HG03097 (cell line): ENCODE measurements around the gene MTG1.
"Not testable (repeated sequence)": the region's sequence is repeated elsewhere in the genome, so short reads cannot be mapped to it uniquely, and the experiment has no call there.

Experiments
- ATAC-seq: cut with Tn5 transposase; IDR thresholded peaks from one replicate; pipeline ENCODE4 v1.9.1; 2021; ENCODE audit not compliant: unreplicated experiment, low FRiP score

The MTG1 gene

DNA sequence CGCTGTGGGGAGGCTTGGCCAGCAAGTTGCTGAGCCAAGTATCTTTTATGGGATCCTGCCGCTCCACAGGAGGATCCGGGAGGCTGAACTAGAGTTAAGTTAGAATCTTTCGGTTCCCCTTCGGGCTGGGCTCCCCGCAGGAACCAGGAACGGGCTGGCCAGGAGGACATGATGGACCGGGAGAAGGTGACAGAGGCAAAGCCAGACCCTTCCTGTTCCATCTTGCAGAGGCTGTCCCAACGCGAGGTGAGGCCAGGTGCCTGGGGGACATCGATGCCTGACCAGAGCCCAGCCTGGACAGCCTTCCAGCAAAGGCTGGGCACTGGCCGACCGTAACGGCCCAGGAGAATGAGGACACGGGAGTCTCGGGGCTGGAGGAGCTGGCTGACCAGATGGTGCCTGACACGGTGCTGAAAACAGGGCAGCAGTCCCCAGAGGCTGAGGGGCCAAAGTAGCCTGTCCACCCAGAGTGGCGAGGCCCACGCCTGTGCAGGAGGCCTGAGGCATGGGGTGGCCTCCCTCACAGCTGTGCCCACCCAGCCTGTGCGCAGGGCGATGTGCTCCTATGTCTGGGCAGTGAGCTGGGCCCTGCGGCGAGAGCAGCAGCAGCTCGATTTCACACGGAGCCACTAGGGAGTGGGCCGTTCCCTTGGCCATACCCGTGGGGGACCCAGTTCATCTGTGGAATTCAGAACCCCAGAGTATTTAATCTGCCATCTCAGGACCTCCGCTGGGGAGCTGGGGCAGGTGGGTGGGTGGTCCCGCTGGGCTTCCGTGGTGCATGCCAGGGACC, 16.7 kb upstream of the MTG1 start:
- no peak for ATAC-seq

DNA sequence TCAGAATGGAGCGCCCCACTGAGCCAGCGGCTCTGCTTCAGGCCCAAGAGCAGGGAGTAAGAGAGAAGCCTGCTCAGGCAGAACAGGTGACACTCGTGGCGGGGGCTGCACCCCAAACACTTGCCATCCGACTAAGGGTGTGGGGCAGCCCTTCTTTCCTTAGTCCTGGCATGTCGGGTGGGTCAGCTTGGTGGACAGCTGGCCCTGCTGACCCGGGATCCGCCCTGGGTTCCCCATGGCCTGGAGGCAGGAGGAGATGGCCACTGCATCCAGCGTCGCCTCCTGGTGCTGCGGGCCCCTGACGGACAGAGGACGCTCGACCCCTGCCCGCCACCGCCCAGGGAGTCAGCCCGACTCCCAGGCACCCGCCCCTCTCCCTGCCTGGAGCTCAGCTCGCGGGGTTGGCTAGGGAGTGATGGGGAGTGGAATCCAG, 16.1 kb upstream of the MTG1 start:
- no peak for ATAC-seq

DNA sequence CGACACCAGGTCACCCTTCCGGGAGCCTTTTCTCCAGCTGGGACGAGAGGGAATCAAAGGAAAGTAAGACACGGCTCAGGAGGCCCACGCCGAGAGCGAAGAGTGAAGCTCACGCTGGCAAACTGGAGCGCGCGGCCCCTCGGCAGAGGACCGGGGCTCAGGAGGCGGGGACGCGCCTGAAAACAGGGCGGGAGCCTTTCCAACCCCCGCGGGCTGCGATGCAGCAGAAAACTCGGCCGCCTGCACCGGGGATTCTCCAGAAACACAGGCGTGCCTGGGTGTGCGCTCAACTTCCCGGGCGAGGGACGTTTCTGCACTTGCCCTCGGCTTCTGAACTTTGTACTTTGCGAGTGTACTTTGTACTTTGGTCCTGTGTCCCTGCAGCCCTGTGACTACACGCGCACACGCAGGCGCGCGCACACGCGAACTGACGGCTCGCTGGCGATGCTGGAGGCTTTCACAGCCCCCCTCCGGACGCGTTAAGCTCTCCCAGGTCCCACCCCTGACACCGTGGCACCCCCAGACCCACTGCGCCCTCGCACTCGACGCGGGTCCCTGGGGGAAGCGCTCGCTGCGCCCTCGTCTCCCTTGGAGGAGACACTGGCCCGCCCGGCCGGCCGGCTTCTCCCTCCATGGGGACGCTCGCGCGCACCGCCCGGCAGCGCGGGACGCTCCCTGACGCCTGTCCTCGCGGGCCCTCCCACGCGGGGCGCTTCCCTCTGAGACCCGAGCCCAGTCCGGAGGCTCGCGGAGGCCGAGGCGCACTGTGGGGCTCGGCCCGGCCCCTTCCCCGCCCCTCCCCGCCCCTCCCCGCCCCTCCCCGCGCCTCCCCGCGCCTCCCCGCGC, 15.5 kb upstream of the MTG1 start:
- ATAC-seq: peak; percentile 34

DNA sequence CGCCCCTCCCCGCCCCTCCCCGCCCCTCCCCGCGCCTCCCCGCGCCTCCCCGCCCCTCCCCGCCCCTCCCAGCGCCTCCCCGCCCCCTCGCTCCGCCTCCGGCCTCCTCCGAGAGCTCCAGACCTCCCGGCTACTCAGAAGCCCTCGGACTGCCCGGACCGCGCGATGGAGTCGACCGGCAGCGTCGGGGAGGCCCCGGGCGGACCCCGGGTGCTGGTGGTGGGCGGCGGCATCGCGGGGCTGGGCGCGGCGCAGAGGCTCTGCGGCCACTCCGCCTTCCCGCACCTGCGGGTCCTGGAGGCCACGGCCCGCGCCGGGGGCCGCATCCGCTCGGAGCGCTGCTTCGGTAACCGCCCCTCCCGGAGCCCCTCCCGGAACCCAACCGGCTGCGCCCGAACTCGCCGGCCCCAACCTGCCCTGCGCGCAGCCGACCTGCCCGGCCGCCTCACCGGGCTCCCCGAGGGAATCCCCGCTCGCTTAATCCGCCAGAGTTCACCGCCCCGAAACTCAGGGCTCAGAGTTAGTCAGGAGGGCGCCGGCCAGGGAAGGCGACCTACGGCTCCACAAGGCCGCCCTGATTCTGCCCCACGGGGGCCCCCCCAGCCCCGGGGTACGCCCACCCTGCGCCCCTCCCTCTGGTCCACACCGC, 14.7 kb upstream of the MTG1 start, which contains the start of gene PAOX:
PAOX (plus strand) TSS at position 111 of the 649 bp plus-strand sequence; CDS start at position 166, 55 bp downstream.
- ATAC-seq: peak; percentile 51

DNA sequence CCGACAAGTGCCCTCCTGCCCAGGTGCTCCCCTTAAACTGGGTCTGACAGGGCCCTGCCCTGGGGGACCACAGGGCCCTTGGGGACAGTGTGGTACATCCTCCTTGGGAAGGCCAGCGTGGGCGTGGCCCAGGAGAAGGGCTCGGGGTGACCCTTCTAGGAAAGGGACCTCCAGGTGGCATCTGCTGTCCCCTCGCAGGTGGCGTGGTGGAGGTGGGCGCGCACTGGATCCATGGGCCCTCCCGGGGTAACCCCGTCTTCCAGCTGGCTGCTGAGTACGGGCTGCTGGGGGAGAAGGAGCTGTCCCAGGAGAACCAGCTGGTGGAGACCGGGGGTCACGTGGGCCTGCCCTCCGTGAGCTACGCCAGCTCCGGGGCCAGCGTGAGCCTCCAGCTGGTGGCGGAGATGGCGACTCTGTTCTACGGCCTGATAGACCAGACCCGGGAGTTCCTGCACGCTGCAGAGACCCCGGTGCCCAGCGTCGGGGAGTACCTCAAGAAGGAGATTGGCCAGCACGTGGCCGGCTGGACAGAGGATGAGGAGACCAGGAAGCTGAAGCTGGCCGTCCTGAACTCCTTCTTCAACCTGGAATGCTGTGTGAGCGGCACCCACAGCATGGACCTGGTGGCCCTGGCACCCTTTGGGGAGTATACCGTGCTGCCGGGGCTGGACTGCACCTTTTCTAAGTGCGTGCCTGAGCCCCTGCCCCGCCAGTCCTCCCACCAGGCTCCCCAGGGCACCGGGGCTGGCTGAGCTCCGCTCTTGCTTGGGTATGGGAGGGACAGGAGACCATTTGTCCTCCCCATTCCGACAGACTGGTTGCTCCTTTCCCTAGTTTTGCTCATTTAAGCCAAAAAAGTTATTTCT, 13.9 kb upstream of the MTG1 start:
- ATAC-seq: peak; percentile 14

DNA sequence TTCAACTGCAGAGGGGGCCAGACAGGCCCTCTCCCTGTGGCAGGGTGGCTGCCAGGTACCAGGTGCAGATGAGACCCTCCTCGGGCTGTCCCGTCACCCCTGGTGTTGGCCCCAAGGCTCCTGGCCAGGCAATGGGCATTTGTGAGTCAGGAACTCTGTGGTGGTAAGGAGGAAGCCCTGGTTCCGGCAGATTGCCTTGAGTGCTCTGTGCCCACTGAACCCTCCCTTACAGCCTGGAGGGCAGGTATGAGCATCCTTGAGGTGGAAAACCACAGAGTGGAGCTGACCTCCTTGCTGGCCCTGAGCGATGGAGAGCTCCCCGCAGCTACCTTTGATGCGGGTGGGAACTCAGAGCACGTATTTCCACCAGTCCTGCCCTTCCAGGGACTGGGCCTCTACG, 12.9 kb upstream of the MTG1 start:
- no peak for ATAC-seq

DNA sequence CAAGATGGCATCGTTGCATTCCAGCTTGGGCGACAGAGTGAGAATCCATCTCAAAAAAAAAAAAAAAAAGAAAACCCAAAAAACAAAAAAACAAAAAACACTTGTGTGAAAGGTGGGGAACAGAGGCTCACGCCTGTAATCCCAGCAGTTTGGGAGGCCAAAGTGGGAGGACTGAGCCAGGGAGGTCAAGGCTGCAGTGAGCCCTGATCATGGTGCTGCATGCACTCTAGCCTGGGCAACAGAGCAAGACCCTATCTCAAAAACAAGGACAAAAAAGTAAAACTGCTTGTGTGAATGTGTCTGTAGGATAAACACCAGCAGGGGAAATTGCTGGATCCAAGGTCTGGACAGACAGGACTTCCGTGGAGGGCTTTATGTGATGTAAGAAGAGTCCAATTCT, 10.4 kb upstream of the MTG1 start:
- no peak for ATAC-seq

DNA sequence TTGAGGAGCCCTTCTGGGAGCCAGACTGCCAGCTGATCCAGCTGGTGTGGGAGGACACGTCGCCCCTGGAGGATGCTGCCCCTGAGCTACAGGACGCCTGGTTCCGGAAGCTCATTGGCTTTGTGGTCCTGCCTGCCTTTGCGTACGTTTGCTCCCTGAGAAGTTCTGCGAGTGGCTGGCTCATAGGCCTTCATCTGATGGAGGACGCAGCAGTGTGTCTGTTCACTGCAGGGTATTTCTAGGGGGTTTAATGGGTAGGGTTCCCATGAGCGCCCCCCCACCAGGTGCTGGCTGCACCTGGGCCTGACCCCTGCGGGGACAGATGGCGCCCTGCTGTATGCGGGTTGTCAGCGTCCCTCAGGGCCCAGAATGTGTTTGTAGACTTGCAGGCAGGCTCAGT, 9.9 kb upstream of the MTG1 start:
- no peak for ATAC-seq

DNA sequence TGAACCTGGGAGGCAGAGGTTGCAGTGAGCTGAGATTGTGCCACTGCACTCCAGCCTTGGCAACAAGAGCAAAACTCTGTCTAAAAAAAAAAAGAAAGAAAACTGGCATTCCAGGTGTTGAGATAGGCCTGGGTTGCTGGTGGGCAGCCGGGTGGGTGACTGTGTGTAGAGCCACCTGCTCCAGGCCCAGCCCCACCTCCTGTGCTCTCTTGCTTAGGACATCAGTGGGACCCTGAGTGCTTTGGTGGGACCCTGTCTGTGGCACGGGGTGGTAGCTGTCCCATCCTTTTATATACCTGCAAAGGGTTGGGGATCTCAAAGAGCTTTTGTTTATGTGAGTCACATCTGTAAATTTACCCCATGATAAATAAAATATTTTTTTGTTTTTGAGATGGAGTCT, 8.7 kb upstream of the MTG1 start:
- no peak for ATAC-seq

DNA sequence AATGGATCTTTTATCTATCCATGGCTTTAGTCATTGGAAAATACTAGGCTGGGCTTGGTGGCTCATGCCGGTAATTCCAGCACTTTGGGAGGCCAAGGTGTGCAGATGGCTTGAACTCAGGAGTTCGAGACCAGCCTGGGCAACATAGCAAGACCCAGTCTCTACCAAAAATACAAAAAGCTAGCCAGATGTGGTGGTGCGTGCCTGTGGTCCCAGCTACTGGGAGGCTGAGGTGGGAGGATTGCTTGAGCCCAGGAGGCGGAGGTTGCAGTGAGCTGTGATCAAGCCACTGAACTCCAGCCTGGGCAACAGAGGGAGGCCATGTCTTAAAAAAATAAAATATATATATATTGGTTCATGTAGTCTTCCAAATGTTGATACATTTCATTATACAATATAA, 7.0 kb upstream of the MTG1 start:
- not testable (repeated sequence) for ATAC-seq

DNA sequence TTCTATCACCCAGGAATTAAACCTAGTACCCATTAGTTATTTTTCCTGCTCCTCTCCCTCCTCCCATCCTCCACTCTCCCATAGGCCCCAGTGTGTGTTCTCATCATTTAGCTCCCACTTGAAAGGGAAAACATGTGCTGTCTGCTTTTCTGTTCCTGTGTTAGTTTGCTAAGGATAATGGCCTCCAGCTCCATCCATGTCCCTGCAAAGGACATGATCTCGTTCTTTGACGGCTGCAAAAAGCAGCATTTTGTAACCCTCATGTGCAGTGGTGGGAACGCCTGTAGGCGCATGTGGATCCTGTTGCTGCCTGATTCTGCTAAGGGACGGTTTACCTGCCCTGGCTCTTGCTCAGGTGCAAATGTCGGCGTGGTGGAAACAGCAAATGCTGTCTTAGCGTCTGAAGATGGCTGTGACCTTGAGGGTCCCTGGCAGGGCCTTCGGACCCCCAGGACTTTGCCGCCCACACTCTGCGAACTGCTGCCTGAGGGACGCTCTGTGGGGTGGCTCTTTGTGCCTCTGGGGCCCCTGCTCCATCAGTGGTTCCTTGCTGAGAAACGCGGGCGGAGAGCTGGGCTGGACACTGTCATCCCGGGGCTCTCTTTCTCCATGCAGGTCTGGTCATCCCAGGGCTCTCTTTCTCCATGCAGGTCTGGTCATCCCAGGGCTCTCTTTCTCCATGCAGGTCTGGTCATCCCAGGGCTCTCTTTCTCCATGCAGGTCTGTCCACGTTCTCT, 5.6 kb upstream of the MTG1 start:
- no peak for ATAC-seq

DNA sequence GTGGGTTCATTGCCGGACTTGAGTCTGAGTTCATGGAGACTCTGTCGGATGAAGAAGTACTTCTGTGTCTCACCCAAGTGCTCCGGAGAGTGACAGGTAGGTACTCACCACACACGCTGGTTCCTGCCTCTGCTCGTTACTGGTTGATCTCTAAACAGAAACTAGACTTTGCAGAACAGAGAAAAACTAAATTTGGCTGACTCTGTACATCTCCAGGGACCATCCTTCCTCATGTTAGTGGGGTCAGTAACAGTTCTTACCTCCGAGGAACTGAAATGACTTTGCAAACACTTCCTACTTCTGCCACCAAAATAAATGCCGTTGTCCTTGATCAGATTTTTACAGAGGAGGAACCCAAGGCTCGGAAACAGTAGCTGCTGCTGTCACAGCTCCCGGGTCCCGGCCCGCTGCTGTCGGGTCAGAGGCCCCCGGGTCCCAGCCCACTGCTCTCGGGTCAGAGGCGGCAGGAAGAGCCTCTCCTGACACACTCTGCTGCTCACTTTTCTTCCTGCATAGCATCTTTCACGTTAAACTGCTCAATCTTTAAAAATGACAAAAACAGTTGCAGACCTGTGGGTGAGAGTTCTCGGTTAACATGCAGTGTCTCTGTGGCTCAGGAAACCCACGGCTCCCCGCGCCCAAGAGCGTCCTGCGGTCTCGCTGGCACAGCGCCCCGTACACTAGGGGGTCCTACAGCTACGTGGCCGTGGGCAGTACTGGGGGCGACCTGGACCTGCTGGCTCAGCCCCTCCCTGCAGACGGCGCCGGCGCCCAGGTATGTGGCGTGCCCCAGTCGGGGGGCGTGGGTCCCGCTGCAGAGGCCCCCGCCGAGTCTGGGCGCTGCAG, 4.8 kb upstream of the MTG1 start:
- peak; percentile 75 for ATAC-seq

DNA sequence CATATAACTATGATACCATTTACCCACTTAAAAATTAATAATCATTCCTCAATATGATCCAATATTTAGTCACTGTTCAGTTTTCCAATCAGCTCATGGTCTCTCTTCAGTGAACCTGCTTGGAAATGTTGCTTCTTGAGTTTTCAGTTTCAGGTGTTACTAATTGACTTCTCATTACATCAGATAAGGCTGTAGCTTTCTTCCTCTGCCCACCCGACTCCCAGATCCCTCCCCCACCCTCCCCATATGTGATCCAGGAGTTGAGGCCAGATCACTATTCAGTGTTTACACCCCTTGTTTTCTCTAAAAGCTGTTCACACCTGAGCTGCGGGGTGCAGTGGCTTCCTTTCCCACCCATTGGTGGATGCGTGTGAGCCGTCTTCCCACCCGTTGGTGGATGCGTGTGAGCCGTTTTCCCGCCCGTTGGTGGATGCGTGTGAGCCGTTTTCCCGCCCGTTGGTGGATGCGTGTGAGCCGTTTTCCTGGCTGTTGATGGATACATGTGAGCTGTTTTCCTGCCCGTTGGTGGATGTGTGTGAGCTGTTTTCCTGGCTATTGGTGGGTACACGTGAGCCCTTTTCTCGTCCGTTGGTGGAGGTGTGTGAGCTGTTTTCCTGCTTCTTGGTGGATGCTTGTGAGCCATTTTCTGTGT, 3.2 kb upstream of the MTG1 start:
- no peak for ATAC-seq

DNA sequence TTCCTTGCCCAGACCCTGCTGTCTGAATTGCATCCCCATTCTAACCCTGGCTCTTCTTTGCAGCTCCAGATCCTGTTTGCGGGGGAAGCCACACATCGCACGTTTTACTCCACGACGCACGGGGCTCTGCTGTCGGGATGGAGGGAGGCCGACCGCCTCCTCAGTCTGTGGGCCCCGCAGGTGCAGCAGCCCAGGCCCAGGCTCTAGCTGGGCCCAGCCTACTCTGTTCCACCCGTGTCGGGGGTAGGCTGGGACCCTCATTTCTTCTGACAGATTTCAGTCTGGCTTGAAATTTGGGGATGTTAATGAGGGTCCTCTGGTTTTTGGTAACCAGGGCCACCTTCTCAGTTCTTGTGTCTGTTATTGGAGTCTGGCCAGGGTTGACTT, 2.7 kb upstream of the MTG1 start:
- no peak for ATAC-seq

DNA sequence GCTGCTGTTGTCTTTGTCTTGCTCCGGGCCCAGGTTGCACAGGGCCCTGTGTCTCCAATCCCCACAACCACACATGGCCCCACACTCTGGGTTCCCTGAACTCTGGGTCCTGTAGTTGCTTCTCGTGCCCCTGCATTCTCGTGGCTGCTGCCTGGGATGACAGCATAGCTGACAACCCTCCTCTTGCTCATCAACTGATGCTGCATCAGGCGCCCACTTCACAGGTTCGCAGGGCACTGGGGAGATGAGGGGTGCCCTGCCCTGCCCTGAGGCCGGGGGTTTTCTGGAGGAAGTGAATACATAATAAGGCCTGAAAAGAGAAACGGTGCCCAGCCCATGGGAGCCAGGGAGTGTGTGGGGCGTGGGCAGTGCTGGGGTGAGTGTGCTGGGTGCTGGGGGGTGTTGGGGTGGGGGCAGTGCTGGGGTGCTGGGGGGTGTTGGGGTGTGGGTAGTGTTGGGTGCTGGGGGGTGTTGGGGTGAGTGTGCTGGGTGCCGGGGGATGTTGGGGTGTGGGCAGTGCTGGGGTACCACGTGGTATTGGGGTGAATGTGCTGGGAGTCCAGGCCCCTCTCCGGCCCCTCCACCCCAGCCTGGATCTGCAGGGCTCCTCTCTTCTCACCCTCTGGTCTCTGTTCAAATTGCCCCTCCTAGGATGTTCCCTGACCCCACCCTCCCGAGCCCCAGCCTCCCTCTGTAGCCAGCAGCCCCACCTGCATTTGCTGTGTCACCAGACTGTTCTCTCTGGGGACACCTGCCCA, 2.0 kb upstream of the MTG1 start:
- ATAC-seq: no peak

DNA sequence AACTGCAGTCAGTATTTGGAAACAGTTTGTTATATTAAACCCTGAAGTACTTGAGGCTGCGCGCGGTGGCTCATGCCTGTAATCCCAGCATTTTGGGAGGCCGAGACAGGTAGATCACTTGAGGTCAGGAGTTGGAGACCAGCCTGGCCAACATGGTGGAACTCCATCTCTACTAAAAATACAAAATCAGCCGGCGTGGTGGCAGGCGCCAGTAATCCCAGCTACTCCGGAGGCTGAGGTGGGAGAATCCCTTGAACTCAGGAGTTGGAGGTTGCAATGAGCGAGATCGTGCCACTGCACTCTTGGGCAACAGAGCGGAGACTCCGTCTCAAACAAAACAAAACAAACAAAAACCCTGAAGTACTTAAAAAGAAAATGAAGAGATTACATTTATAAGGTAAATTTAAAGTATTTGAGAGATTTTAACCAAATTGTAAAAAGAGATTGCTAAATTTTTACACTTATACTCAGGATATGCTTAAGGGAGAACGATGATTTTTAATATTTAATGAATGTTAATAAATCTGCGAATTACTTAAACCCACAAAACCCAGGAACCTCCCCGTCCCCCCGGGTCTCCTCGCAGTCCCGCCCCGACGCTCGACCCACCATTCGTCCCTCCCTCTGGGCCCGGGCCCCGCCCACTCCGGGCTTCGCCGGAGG, 425 bp upstream of the MTG1 start:
- no peak for ATAC-seq

DNA sequence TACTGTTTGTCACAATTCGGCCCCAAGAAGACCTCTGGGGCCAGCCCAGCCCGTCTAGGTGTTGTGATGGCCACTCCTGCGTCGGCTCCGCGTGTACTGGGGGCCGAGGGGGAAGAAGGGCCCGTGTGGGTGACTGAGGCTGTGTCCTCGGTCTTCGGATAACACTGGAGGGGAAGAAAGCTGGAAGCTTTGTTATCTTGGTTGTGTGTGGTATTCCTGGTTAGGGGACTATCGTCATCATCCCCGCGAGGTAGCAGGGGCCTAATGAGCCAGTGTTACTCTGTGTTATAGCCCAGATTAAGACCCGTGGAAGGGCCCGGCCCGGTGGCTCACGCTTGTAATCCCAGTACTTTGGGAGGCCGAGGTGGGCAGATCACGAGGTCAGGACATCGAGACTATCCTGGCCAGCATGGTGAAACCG, 854 bp downstream of the MTG1 start:
- ATAC-seq: no peak
